Activated CD8-positive, alpha-beta T cell treated with anti-CD3 and anti-CD28 coated beads, Interleukin-2, amount 10 ng/mL, durations not matched to agents 7 days and 5 days (primary cell): ENCODE measurements around the gene FAM110A. TPM values are rescaled to one million over a fixed set of nuclear protein-coding genes. Genes with fewer than 3 reads are reported as not detected.
A peak's percentile ranks its signal among the peaks of the same experiment; 100 is the strongest.
"Not testable (repeated sequence)": the region's sequence is repeated elsewhere in the genome, so short reads cannot be mapped to it uniquely, and the experiment has no call there.

Experiments used
- ATAC-seq: fragments of 150-1000 bp; cut with Tn5 transposase; one replicate; pipeline ENCODE4 v1.10.0; 2021; ENCODE audit warnings: moderate library complexity
- CTCF ChIA-PET: fragments of 350-600 bp; sonication (Branson Sonifier 250); formaldehyde crosslinking; loops from one replicate; lab custom pipeline; 2021; ENCODE audit warnings: antibody characterized with exemption; lab: Charles Lee
- POLR2A ChIA-PET: fragments of 350-600 bp; sonication (Branson Sonifier 250); formaldehyde crosslinking; loops from one replicate; lab custom pipeline; 2021; ENCODE audit warnings: antibody characterized with exemption; lab: Charles Lee
- DNase-seq: peaks from one replicate; pipeline ENCODE4 v3.0.0-alpha.2; 2020
- H3K27ac Mint-ChIP-seq: one replicate; pipeline ENCODE4 v1.8.0; 2021; ENCODE audit warnings: mild to moderate bottlenecking, mixed read lengths
- H3K27me3 Mint-ChIP-seq: one replicate; pipeline ENCODE4 v1.8.0; 2021; ENCODE audit warnings: low read depth, mixed read lengths
- H3K36me3 Mint-ChIP-seq: one replicate; pipeline ENCODE4 v1.8.0; 2021; ENCODE audit warnings: low read depth, mixed read lengths
- H3K4me1 Mint-ChIP-seq: one replicate; pipeline ENCODE4 v1.8.0; 2021; ENCODE audit warnings: low read depth, mixed read lengths
- H3K4me3 Mint-ChIP-seq: one replicate; pipeline ENCODE4 v1.8.0; 2021; ENCODE audit warnings: mild to moderate bottlenecking, mixed read lengths
- H3K9me3 Mint-ChIP-seq: one replicate; pipeline ENCODE4 v1.8.0; 2022; ENCODE audit warnings: mixed read lengths; ENCODE audit not compliant: insufficient read depth
- total RNA-seq, 2 experiments: library from RNA; stranded (reverse); gene quantifications; one replicate each; pipeline ENCODE4 v1.2.3, GENCODE V29; 2021

Gene FAM110A
- total RNA-seq, 2 experiments from 2014 or later, result 35.9 to 36.3 TPM

DNA sequence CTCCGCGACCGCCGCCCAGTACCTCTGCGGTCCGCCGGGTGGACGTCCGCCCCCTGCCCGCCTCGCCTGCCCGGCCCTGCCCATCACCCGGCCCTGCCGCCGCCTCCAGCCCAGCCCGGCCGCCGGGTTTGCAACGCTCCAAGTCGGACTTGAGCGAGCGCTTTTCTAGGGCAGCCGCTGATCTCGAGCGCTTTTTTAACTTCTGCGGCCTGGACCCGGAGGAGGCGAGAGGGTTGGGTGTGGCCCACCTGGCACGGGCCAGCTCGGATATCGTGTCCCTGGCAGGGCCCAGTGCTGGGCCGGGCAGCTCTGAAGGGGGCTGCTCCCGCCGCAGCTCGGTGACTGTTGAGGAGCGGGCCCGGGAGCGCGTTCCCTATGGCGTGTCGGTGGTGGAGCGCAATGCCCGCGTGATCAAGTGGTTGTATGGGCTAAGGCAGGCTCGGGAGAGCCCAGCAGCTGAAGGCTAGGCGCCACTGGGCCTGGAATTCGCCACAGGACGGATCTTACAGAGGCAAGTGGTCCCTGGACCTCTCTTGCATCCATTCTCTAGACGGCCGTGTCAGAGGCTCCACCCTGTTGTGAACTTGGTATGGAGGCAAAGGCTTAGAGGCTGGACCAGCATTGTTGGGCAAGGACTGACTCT lies 11.8 kb downstream of the FAM110A start:
- H3K9me3 Mint-ChIP-seq, result no peaks in the 10 kb centered on the region
- DNase-seq, result peak; percentile 36
- H3K4me3 Mint-ChIP-seq, result peak overlapping the region; percentile 87
- no peak for ATAC-seq
- POLR2A ChIA-PET, result interaction anchor here (6.0 kb wide), 1 partner anchor 12 kb away, joined by 46 read pairs; the partner anchor contains the start of gene FAM110A
- CTCF ChIA-PET, result interaction anchor here (1.0 kb wide), 1 partner anchor 11 kb away, joined by 4 read pairs; no protein-coding TSS in a partner anchor
- no peaks in the 10 kb centered on the region for H3K27me3 Mint-ChIP-seq
- peaks cover 51% of the 10 kb centered on the region for H3K4me1 Mint-ChIP-seq
- H3K27ac Mint-ChIP-seq, result peak overlapping the region; percentile 91
- peaks cover 47% of the 10 kb centered on the region for H3K36me3 Mint-ChIP-seq

DNA sequence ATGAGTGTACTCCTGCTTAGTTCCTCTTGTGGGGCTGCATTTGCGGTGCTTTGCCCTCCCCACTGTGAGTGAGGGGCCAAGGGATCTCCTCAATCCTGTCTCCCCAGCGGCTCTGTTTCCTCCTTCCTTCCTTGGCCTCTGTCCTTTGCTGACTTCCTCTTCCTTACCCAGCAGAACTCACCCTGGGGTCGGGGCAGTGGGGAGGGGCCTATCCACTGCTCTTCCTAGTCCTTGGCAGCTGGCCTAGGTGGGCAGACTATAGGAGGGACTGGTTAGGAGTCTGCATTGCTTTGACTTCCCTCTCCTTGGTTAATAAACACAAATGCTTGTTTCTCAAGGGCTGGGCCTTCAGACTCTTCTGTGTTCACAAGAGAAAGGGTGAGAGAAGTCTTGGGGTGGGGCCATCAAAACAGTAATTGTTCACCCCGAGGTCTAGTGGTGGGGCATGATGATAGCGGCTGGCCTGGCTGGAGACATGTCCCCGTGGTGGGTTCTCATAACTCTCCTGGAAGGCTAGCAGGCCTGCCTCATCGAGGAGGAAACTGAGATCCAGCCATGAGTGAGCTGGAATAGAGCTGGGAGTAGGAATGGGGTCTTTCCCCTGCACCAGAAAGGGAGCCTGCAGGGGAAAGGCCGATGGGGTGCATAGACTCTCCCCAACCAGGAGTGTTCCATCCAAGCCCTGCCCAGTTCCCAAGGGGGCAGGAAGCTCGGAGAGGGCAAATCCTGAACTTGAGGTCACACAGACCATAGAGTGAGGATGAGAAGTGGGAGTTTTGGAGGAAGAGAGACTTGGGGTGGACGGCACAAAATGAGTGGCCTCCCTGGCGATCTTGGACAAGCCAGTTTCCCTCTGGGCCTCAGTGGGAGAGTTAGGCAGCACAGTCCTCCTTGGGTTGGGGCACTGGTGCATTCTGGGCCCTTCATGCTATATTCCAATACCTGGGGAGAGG lies 12.7 kb downstream of the FAM110A start:
- no peaks in the 10 kb centered on the region for H3K27me3 Mint-ChIP-seq
- ChIA-PET CTCF (interaction anchor here (0.8 to 2.0 kb wide), 8 partner anchors 10 to 367 kb away, joined by 3 to 23 read pairs (median 4); partner anchors contain the start of gene FAM110A), POLR2A (interaction anchor here (1.0 to 6.0 kb wide), 3 partner anchors 11 to 14 kb away, joined by 3 to 46 read pairs (median 6); partner anchors contain the start of gene FAM110A)
- H3K9me3 Mint-ChIP-seq, result no peaks in the 10 kb centered on the region
- peak; percentile 47 for DNase-seq
- H3K27ac Mint-ChIP-seq, result peak overlapping the region; percentile 91
- peak overlapping the region; percentile 87 for H3K4me3 Mint-ChIP-seq
- peaks cover 56% of the 10 kb centered on the region for H3K4me1 Mint-ChIP-seq
- ATAC-seq, result peak; percentile 11
- H3K36me3 Mint-ChIP-seq, result peaks cover 51% of the 10 kb centered on the region

DNA sequence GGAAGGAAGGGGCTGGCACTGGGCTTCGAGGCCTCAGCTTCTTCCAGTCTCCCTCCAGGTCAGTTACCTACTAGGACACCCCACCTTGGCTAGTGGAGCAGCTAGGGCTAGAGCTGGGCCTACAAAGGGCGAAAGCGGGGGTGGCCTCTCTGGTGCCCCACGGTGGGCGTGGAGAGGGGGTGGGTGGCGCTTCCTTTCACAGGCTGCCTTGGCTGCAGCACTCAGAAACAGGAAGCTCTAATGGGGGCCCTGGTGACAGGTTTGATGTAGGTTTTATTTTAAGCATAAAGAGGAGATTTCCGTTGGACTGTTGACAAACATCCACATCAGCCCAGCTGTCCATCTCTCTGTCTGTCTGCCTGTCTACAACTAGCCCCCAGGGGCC lies 13.4 kb downstream of the FAM110A start:
- DNase-seq (peak; percentile 84), ATAC-seq (peak; percentile 58)
- no peaks in the 10 kb centered on the region for H3K9me3 Mint-ChIP-seq
- ChIA-PET CTCF (interaction anchor here (0.8 to 2.0 kb wide), 8 partner anchors 8 to 366 kb away, joined by 3 to 23 read pairs (median 4); partner anchors contain the start of gene FAM110A), POLR2A (interaction anchor here (0.7 to 6.0 kb wide), 4 partner anchors 9 to 14 kb away, joined by 3 to 46 read pairs (median 5); partner anchors contain the start of gene FAM110A)
- H3K4me3 Mint-ChIP-seq, result peak overlapping the region; percentile 87
- H3K27me3 Mint-ChIP-seq, result no peaks in the 10 kb centered on the region
- H3K27ac Mint-ChIP-seq, result peak overlapping the region; percentile 91
- H3K36me3 Mint-ChIP-seq, result peaks cover 55% of the 10 kb centered on the region
- H3K4me1 Mint-ChIP-seq, result peaks cover 60% of the 10 kb centered on the region

DNA sequence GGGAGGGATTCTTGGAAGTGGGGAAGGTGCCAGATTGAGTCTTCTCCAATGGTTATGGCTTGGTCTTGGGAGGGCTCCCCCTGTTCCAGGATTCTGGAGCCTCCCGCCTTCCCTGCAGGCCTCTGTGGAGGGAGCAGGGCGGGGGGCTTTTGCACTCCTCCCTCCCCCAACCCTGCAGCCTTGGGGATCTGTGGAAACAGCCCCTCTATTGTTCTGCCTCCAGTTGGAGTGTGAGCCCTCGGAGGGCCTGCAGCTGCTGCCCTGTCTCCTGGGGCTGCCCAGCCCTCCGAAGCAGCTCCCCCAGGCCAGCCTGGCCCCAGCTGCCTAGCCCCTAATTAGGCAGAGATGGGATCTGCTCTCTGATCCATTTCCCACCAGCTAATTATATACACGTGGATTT lies 14.7 kb downstream of the FAM110A start:
- Mint-ChIP-seq H3K27me3 (no peaks in the 10 kb centered on the region), H3K4me3 (no peak overlapping the region), H3K9me3 (no peaks in the 10 kb centered on the region), H3K36me3 (peaks cover 59% of the 10 kb centered on the region), H3K27ac (peak overlapping the region; percentile 91), H3K4me1 (peaks cover 61% of the 10 kb centered on the region)
- POLR2A ChIA-PET, result interaction anchor here (6.0 kb wide), 1 partner anchor 15 kb away, joined by 46 read pairs; the partner anchor contains the start of gene FAM110A
- DNase-seq (no peak), ATAC-seq (no peak)
- CTCF ChIA-PET, result interaction anchor here (1.8 to 2.0 kb wide), 2 partner anchors 8 to 107 kb away, joined by 6 to 7 read pairs; no protein-coding TSS in a partner anchor

DNA sequence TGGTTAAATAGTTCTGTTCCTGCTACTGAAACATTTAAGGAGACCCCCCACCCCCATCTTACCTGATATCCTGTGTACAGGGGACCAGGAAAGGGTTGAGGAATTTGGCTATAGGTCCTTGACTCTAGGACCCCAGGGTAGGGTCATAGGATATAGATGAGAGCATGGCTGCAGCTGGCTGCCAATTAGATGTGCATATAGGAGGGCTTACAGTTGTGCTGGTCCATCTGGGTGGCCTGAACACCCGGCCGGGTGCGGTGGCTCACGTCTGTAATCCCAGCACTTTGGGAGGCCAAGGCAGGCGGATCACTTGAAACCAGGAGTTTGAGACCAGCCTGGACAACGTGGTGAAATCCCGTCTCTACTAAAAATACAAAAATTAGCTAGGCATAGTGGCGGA lies 15.2 kb downstream of the FAM110A start:
- H3K27me3 Mint-ChIP-seq, H3K9me3 Mint-ChIP-seq, DNase-seq, H3K27ac Mint-ChIP-seq, ATAC-seq, H3K4me3 Mint-ChIP-seq: not testable (repeated sequence)
- ChIA-PET CTCF (interaction anchor here (1.5 to 1.8 kb wide), 2 partner anchors 8 to 16 kb away, joined by 6 to 7 read pairs; no protein-coding TSS in a partner anchor), POLR2A (interaction anchor here (6.0 kb wide), 1 partner anchor 16 kb away, joined by 46 read pairs; the partner anchor contains the start of gene FAM110A)
- H3K4me1 Mint-ChIP-seq, result peaks cover 64% of the 10 kb centered on the region
- peaks cover 63% of the 10 kb centered on the region for H3K36me3 Mint-ChIP-seq

DNA sequence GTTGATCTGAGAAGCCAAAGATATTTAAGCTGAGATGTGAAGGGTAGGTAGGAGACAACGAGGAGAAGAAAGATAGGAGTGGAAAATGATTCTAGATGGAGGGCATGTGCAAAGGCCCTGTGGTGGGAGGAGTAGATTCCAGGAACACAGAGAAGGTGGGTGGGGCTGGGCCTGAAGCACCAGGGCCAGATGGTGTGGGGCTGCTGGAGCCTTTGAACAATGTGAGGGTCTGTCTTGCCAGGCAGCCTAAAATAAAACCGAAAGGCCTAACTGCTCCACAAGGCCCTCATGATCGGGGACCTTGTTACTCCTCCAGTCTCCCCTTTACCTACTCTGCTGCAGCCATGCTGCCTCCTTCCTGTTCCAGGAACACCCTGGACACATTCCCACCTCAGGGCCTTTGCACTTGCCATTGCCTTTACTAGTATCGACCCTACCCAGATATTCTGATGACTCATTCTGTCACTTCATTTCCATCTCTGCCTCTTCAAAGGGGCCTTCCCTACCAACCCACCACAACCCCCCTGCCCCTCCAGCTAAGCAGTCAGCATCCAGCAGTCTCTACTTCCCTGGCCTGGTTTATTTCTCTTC lies 20.0 kb downstream of the FAM110A start:
- peak overlapping the region; percentile 65 for H3K27ac Mint-ChIP-seq
- H3K36me3 Mint-ChIP-seq, result peaks cover 49% of the 10 kb centered on the region
- ATAC-seq, result no peak
- no peak overlapping the region for H3K4me3 Mint-ChIP-seq
- H3K9me3 Mint-ChIP-seq, result no peaks in the 10 kb centered on the region
- H3K4me1 Mint-ChIP-seq, result peaks cover 82% of the 10 kb centered on the region
- ChIA-PET POLR2A (interaction anchor here (1.1 to 1.6 kb wide), 2 partner anchors 14 to 20 kb away, joined by 3 to 4 read pairs; partner anchors contain the start of gene FAM110A), CTCF (interaction anchor here (1.4 to 1.5 kb wide), 2 partner anchors 15 to 35 kb away, joined by 3 read pairs; no protein-coding TSS in a partner anchor)
- DNase-seq, result no peak
- no peaks in the 10 kb centered on the region for H3K27me3 Mint-ChIP-seq

DNA sequence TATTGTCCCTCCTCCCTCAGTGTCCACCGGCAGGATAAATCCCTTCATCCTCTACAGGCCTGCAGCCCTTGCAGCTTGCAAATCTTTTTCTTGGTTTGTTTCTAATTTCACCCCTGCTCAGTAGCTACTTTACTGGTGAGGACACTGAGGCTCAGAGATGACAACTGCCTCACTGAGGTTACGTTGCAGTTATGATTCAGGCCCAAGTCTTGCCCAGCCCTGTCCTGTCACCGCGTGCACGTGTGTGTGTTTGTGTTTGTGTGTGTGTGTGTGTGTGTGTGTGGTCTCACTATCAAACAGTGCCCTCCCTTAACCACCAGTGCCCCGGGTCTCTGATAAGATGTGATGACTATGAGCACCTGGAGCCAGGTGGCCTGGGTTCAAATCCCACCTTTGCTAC lies 21.1 kb downstream of the FAM110A start:
- peaks cover 91% of the 10 kb centered on the region for H3K4me1 Mint-ChIP-seq
- ChIA-PET CTCF (interaction anchor here (0.7 to 1.5 kb wide), 3 partner anchors 7 to 101 kb away, joined by 3 read pairs; no protein-coding TSS in a partner anchor), POLR2A (interaction anchor here (1.6 kb wide), 1 partner anchor 21 kb away, joined by 4 read pairs; the partner anchor contains the start of gene FAM110A)
- DNase-seq (no peak), ATAC-seq (no peak)
- peak overlapping the region; percentile 72 for H3K27ac Mint-ChIP-seq
- H3K27me3 Mint-ChIP-seq, result no peaks in the 10 kb centered on the region
- no peaks in the 10 kb centered on the region for H3K9me3 Mint-ChIP-seq
- no peak overlapping the region for H3K4me3 Mint-ChIP-seq
- peaks cover 44% of the 10 kb centered on the region for H3K36me3 Mint-ChIP-seq

DNA sequence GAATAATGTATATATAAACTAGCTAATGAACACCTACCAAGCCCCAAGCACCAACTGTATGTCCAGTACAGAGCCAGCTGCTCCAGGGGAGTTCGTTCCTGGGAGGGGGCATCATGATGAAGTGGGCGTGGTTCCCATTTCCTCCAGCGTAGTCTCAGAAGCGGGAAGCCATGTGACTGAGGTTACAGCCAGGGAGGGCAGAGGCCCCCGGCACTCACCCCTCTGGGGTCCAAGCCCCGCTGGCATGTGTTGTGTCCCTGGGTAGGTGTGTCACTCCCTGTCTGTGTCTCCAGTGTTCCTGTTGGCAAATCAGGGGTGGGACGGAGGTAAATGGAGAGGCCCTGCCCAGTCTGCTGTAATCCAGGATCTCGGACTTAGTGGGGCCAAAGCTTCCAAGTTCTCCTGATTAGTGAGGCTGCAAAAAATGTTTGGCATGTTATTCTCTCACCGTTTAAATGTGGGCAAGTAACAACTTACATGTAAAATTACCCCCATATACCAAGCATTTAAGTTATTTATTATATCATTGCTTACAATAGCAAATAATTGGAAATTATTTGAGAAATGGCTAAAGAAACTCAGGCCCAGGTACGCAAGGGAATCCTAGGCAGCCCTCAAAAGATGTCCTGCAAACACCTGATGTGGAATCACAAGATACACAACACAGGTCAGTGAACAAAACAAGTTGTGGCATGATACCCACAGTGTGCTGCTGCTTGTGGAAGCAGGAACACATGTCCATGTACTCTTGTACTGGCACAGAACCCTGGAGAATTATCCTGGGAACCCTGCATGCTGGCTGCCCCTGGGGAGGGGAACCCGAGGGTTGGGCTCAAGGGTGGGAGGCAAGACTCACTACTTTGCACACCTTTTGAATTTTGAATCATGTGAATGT lies 22.2 kb downstream of the FAM110A start:
- H3K27me3 Mint-ChIP-seq, result no peaks in the 10 kb centered on the region
- H3K36me3 Mint-ChIP-seq, result peaks cover 35% of the 10 kb centered on the region
- H3K27ac Mint-ChIP-seq, result peak overlapping the region; percentile 83
- DNase-seq (no peak), ATAC-seq (peak; percentile 34)
- ChIA-PET POLR2A (interaction anchor here (0.7 kb wide), 1 partner anchor 9 kb away, joined by 4 read pairs; no protein-coding TSS in a partner anchor), CTCF (interaction anchor here (0.7 to 1.5 kb wide), 5 partner anchors 8 to 101 kb away, joined by 3 to 6 read pairs (median 4); no protein-coding TSS in a partner anchor)
- H3K4me1 Mint-ChIP-seq, result peaks cover 94% of the 10 kb centered on the region
- no peaks in the 10 kb centered on the region for H3K9me3 Mint-ChIP-seq
- no peak overlapping the region for H3K4me3 Mint-ChIP-seq

DNA sequence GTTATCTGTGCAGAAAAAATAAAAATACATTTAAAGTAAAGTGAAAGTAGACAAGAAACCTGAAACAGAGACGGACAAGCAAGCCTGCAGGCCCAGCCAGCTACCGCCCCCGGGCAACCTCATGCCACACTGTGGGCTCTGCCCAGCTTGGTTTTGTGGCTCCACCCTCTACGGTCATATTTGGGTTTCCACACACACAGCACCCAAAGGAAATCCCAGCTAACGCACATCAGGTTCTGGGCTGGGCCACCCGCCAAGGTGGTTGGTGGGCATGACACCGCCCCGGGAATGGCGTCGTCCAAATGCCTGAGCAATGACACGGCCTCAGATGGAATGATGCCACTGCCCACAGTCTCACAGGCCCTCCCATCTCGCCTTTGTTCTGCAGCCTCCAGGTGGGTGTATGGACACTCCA lies 22.9 kb downstream of the FAM110A start:
- Mint-ChIP-seq H3K27me3 (no peaks in the 10 kb centered on the region), H3K4me3 (peak overlapping the region; percentile 7), H3K9me3 (no peaks in the 10 kb centered on the region), H3K4me1 (peaks cover 91% of the 10 kb centered on the region), H3K27ac (peak overlapping the region; percentile 83), H3K36me3 (peaks cover 30% of the 10 kb centered on the region)
- CTCF ChIA-PET, result interaction anchor here (0.9 to 1.5 kb wide), 3 partner anchors 8 to 100 kb away, joined by 4 to 6 read pairs (median 4); no protein-coding TSS in a partner anchor
- ATAC-seq (peak; percentile 71), DNase-seq (peak; percentile 62)
- POLR2A ChIA-PET, result interaction anchor here (0.7 kb wide), 1 partner anchor 9 kb away, joined by 4 read pairs; no protein-coding TSS in a partner anchor

DNA sequence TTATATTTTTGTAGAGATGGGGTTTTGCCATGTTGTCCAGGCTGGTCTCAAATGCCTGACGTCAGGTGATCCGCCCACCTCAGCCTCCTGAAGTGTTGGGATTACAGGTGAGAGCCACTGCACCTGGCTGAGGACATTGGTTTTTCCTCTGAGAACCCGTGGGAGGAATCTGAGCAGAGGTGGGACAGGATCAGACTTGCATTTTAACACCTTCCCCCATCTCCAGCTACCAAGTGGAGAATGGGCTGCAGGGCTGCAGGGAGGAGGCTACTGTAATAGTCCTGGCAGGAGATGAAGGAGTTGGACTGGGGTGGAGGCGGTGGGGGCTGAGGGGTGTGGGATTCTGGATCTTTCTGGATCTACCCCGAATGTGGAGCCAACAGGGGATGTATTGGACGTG lies 24.5 kb downstream of the FAM110A start:
- ATAC-seq (no peak), DNase-seq (no peak)
- ChIA-PET CTCF (interaction anchor here (0.8 to 1.3 kb wide), 2 partner anchors 98 to 99 kb away, joined by 3 to 4 read pairs; no protein-coding TSS in a partner anchor), POLR2A (no interaction called here)
- Mint-ChIP-seq H3K4me3 (no peak overlapping the region), H3K27me3 (no peaks in the 10 kb centered on the region), H3K27ac (peak overlapping the region; percentile 76), H3K4me1 (peaks cover 81% of the 10 kb centered on the region), H3K9me3 (no peaks in the 10 kb centered on the region), H3K36me3 (peaks cover 22% of the 10 kb centered on the region)
